ENCODE measurements around the gene TP53BP2.

DNA sequence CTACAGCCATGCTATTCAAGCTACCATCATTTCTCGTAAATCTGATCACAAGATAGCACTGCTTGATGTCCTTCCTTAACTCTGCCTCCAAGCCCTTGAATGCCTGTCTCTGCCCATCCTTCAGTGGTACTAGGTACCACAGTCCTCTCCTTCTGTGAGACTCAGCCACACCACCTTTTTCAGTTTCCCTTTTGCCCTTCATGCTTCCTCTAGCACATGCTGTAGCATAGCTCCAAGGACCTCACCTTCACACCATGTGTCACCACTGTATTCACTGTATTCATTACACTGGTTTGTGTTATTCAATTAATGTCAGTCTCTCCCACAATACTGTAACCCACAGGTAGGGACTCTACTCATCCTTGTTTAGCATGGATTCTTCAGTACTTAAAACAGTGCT, 8.0 kb upstream of the TP53BP2 start:
- TF ChIP-seq EZH2 (IDR thresholded peaks at IDR 0.05; ENCODE audit: low read length, unreplicated experiment) (no peak), EZH2phosphoT487 (IDR thresholded peaks at IDR 0.05; ENCODE audit: borderline replicate concordance, low read length) (no peak)
- TF ChIP-seq, protein P1, sequence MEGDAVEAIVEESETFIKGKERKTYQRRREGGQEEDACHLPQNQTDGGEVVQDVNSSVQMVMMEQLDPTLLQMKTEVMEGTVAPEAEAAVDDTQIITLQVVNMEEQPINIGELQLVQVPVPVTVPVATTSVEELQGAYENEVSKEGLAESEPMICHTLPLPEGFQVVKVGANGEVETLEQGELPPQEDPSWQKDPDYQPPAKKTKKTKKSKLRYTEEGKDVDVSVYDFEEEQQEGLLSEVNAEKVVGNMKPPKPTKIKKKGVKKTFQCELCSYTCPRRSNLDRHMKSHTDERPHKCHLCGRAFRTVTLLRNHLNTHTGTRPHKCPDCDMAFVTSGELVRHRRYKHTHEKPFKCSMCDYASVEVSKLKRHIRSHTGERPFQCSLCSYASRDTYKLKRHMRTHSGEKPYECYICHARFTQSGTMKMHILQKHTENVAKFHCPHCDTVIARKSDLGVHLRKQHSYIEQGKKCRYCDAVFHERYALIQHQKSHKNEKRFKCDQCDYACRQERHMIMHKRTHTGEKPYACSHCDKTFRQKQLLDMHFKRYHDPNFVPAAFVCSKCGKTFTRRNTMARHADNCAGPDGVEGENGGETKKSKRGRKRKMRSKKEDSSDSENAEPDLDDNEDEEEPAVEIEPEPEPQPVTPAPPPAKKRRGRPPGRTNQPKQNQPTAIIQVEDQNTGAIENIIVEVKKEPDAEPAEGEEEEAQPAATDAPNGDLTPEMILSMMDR (conservative IDR thresholded peaks at IDR 0.05; ENCODE audit: low read depth, low read length): no peak

Data from PC-3 (cell line).